ENCODE data around the gene AATK. TPM values are rescaled to one million over a fixed set of nuclear protein-coding genes. Genes with fewer than 3 reads are reported as not detected.

Gene AATK
- total and polyA plus RNA-seq, 2 of the 4 experiments (the other 2 are of a cell fraction) = under 0.01 to 0.21 TPM

GRCh38 chr17:81173762-81174155 lies 7.7 kb upstream of the AATK start:
- H4K5ac ChIP-seq (ENCODE audit: low read depth, low read length) = no peak overlapping the region
- H2AK5ac ChIP-seq (ENCODE audit: low read depth, low read length) = no peak overlapping the region
- DNase-seq (no peak), ATAC-seq (ENCODE audit: low read depth) (no peak)
- H2BK15ac ChIP-seq (ENCODE audit: low read depth, low read length) = no peak overlapping the region
- no peak overlapping the region for H2AK9ac ChIP-seq (replicated peaks; ENCODE audit: low read depth, low read length, poor library complexity)
- POLR2A ChIA-PET (ENCODE audit: unreplicated experiment) = no interaction called here
- no peak overlapping the region for H3K18ac ChIP-seq (ENCODE audit: low read depth, low read length)
- H3K4ac ChIP-seq (ENCODE audit: low read depth, low read length) = no peak overlapping the region
- H3K56ac ChIP-seq (ENCODE audit: extremely low read depth, insufficient read depth, low read length) = no peak overlapping the region
- 0 out of 2 replicates have a peak, but pooled peaks cover 3% of the 10 kb centered on the region for H4K20me1 ChIP-seq (ENCODE audit: insufficient read depth, low read length)
- no TSS peak for BruUV-seq (replicated peaks)
- no peak overlapping the region for H3K4me2 ChIP-seq (ENCODE audit: low read depth, low read length)
- H4K8ac ChIP-seq (ENCODE audit: low read depth in 2 of 2, low read length in 2 of 2) = no peak overlapping the region
- TF ChIP-seq MXI1 (IDR thresholded peaks at IDR 0.05; ENCODE audit: borderline replicate concordance, low read depth, low read length) (no peak), RFX5 (IDR thresholded peaks at IDR 0.05; ENCODE audit: low read depth, low read length) (no peak), NFE2L2 (IDR thresholded peaks at IDR 0.05; ENCODE audit: low read depth, low read length) (no peak), CHD1 (IDR thresholded peaks at IDR 0.05; ENCODE audit: low read depth, low read length) (no peak), SMC3 (IDR thresholded peaks at IDR 0.05; ENCODE audit: low read depth, low read length) (no peak), RAD21 (IDR thresholded peaks at IDR 0.05; ENCODE audit: low read length) (no peak), RCOR1 (IDR thresholded peaks at IDR 0.05; ENCODE audit: insufficient replicate concordance, low read length) (no peak), MAFK (IDR thresholded peaks at IDR 0.05; ENCODE audit: low read depth, low read length) (no peak), ELK1 (IDR thresholded peaks at IDR 0.05; ENCODE audit: borderline replicate concordance, low read depth, low read length) (no peak)
- TF ChIP-seq, protein P1, sequence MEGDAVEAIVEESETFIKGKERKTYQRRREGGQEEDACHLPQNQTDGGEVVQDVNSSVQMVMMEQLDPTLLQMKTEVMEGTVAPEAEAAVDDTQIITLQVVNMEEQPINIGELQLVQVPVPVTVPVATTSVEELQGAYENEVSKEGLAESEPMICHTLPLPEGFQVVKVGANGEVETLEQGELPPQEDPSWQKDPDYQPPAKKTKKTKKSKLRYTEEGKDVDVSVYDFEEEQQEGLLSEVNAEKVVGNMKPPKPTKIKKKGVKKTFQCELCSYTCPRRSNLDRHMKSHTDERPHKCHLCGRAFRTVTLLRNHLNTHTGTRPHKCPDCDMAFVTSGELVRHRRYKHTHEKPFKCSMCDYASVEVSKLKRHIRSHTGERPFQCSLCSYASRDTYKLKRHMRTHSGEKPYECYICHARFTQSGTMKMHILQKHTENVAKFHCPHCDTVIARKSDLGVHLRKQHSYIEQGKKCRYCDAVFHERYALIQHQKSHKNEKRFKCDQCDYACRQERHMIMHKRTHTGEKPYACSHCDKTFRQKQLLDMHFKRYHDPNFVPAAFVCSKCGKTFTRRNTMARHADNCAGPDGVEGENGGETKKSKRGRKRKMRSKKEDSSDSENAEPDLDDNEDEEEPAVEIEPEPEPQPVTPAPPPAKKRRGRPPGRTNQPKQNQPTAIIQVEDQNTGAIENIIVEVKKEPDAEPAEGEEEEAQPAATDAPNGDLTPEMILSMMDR (conservative IDR thresholded peaks at IDR 0.05; ENCODE audit: low read depth, low read length) = no peak
- TF ChIP-seq, protein P2, sequence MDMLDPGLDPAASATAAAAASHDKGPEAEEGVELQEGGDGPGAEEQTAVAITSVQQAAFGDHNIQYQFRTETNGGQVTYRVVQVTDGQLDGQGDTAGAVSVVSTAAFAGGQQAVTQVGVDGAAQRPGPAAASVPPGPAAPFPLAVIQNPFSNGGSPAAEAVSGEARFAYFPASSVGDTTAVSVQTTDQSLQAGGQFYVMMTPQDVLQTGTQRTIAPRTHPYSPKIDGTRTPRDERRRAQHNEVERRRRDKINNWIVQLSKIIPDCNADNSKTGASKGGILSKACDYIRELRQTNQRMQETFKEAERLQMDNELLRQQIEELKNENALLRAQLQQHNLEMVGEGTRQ (IDR thresholded peaks at IDR 0.05; ENCODE audit: low read depth, low read length) = no peak
- no peak overlapping the region for H2BK120ac ChIP-seq (ENCODE audit: low read depth, low read length)
- H3K9me3 ChIP-seq (ENCODE audit: control insufficient read depth, insufficient read depth, low read length) = no peaks in the 10 kb centered on the region
- 67% methylated on average over 1 of the region's 1 CpG; no CpG with 5 or more reads in 1 of the 2 experiments for WGBS, 2 experiments (ENCODE audit: extremely low coverage in 2 of 2, insufficient read length in 1 of 2)
- no peak overlapping the region for H2AFZ ChIP-seq (replicated peaks; ENCODE audit: low read length, poor library complexity)
- H3K79me1 ChIP-seq (ENCODE audit: low read depth in 1 of 2, low read length in 2 of 2) = no peaks in the 10 kb centered on the region
- H3K4me3 ChIP-seq (ENCODE audit: insufficient read depth, low read depth, low read length) = no peak overlapping the region
- in situ Hi-C loops (cut with MboI; ENCODE audit: low sequenced_read_pairs) = no loop called here
- H3K27me3 ChIP-seq (ENCODE audit: control insufficient read depth, insufficient read depth, low read length) = no peaks in the 10 kb centered on the region
- no peak overlapping the region for H3K9ac ChIP-seq (ENCODE audit: low read depth, low read length)
- 0 out of 2 replicates have a peak, but pooled peaks cover 2% of the 10 kb centered on the region for H3K4me1 ChIP-seq (ENCODE audit: control insufficient read depth, insufficient read depth, low read length)
- dilution Hi-C loops (cut with HindIII; ENCODE audit: low sequenced_read_pairs, unreplicated experiment) = no loop called here
- H3K36me3 ChIP-seq (ENCODE audit: control insufficient read depth, insufficient read depth, low read length) = no peaks in the 10 kb centered on the region
- CTCF ChIA-PET = no interaction called here
- H3K27ac ChIP-seq (ENCODE audit: insufficient read depth, low read length) = no peak overlapping the region
- no peak overlapping the region for H2BK20ac ChIP-seq (ENCODE audit: low read depth, low read length)
- no peak overlapping the region for H4K91ac ChIP-seq (ENCODE audit: insufficient read depth, low read depth, low read length)
- H3K23ac ChIP-seq (ENCODE audit: low read depth, low read length) = no peak overlapping the region
- intact Hi-C loops (cut with micrococcal nuclease) = no loop called here
- H2BK5ac ChIP-seq (ENCODE audit: low read depth, low read length, poor library complexity, severe bottlenecking) = no peak overlapping the region
- no peaks in the 10 kb centered on the region for H3K9me1 ChIP-seq (ENCODE audit: insufficient read depth, low read length)
- H3K14ac ChIP-seq (replicated peaks; ENCODE audit: low read depth, low read length) = no peak overlapping the region

Measured in IMR-90 (cell line).